ENCODE results near the gene ALOX12. TPM values are rescaled to one million over a fixed set of nuclear protein-coding genes. Genes with fewer than 3 reads are reported as not detected.

Gene ALOX12
- total RNA-seq, 1 donor, result not detected

DNA sequence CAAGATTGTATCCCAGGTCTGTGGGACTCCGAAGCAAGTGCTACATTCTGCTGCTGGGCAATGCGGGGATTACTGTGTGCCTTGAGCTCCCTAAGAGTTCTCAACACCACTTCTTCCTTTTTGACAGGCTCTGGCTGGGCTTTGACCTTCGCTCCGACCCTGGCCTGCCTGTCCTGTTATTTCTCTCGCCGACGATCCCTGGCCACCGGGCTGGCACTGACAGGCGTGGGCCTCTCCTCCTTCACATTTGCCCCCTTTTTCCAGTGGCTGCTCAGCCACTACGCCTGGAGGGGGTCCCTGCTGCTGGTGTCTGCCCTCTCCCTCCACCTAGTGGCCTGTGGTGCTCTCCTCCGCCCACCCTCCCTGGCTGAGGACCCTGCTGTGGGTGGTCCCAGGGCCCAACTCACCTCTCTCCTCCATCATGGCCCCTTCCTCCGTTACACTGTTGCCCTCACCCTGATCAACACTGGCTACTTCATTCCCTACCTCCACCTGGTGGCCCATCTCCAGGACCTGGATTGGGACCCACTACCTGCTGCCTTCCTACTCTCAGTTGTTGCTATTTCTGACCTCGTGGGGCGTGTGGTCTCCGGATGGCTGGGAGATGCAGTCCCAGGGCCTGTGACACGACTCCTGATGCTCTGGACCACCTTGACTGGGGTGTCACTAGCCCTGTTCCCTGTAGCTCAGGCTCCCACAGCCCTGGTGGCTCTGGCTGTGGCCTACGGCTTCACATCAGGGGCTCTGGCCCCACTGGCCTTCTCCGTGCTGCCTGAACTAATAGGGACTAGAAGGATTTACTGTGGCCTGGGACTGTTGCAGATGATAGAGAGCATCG is 42.4 kb downstream of the ALOX12 start:
- Histone ChIP-seq H3K27me3 (ENCODE audit: insufficient read depth, low read length) (peaks cover 13% of the 10 kb centered on the region), H3K9me3 (ENCODE audit: low read depth, low read length) (no peaks in the 10 kb centered on the region), H3K4me1 (ENCODE audit: insufficient read depth, low read length) (peaks cover 13% of the 10 kb centered on the region), H2AFZ (ENCODE audit: low read length) (no peak overlapping the region), H4K20me1 (ENCODE audit: insufficient read depth, low read length) (no peaks in the 10 kb centered on the region), H3K4me3 (ENCODE audit: insufficient read depth, low read length) (no peak overlapping the region), H3K27ac (ENCODE audit: low read depth, low read length) (no peak overlapping the region), H3K4me2 (ENCODE audit: insufficient read depth, low read length) (no peak overlapping the region), H3K36me3 (ENCODE audit: insufficient read depth, low read length) (no peaks in the 10 kb centered on the region), H3K79me2 (ENCODE audit: insufficient read depth, low read length) (no peaks in the 10 kb centered on the region)
- TF ChIP-seq, protein P1, sequence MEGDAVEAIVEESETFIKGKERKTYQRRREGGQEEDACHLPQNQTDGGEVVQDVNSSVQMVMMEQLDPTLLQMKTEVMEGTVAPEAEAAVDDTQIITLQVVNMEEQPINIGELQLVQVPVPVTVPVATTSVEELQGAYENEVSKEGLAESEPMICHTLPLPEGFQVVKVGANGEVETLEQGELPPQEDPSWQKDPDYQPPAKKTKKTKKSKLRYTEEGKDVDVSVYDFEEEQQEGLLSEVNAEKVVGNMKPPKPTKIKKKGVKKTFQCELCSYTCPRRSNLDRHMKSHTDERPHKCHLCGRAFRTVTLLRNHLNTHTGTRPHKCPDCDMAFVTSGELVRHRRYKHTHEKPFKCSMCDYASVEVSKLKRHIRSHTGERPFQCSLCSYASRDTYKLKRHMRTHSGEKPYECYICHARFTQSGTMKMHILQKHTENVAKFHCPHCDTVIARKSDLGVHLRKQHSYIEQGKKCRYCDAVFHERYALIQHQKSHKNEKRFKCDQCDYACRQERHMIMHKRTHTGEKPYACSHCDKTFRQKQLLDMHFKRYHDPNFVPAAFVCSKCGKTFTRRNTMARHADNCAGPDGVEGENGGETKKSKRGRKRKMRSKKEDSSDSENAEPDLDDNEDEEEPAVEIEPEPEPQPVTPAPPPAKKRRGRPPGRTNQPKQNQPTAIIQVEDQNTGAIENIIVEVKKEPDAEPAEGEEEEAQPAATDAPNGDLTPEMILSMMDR (IDR thresholded peaks at IDR 0.05; ENCODE audit: extremely low read depth, low read depth, low read length), result no peak
- DNase-seq (ENCODE audit: insufficient read length, low spot score, missing footprints), result peak; percentile 73

DNA sequence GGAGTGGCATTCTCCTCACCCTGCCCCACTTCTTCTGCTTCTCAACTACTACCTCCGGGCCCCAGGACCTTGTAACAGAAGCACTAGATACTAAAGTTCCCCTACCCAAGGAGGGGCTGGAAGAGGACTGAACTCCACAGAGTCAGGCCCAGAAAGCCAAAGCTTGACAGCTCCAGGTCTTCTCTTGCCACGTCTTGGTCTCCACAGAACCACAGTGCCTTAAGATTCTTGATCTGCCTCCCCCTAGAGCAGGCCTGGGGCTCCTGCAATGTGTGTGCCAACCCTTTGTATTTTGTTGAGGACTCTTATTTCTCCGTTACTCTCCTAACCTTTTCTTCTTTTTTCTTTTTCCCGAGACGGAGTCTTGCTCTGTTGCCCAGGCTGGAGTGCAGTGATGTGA is 44.0 kb downstream of the ALOX12 start:
- H3K4me2 ChIP-seq (ENCODE audit: insufficient read depth, low read length), result no peak overlapping the region
- peaks cover 27% of the 10 kb centered on the region for H3K27me3 ChIP-seq (ENCODE audit: insufficient read depth, low read length)
- H3K36me3 ChIP-seq (ENCODE audit: insufficient read depth, low read length), result no peaks in the 10 kb centered on the region
- H3K9me3 ChIP-seq (ENCODE audit: low read depth, low read length), result no peaks in the 10 kb centered on the region
- peaks cover 21% of the 10 kb centered on the region for H3K4me1 ChIP-seq (ENCODE audit: insufficient read depth, low read length)
- no peak overlapping the region for H2AFZ ChIP-seq (ENCODE audit: low read length)
- no peak overlapping the region for H3K4me3 ChIP-seq (ENCODE audit: insufficient read depth, low read length)
- H4K20me1 ChIP-seq (ENCODE audit: insufficient read depth, low read length), result no peaks in the 10 kb centered on the region
- no peaks in the 10 kb centered on the region for H3K79me2 ChIP-seq (ENCODE audit: insufficient read depth, low read length)
- H3K27ac ChIP-seq (ENCODE audit: low read depth, low read length), result no peak overlapping the region
- peak; percentile 66 for DNase-seq (ENCODE audit: insufficient read length, low spot score, missing footprints)
- TF ChIP-seq, protein P1 (IDR thresholded peaks at IDR 0.05; ENCODE audit: extremely low read depth, low read depth, low read length), result no peak

DNA sequence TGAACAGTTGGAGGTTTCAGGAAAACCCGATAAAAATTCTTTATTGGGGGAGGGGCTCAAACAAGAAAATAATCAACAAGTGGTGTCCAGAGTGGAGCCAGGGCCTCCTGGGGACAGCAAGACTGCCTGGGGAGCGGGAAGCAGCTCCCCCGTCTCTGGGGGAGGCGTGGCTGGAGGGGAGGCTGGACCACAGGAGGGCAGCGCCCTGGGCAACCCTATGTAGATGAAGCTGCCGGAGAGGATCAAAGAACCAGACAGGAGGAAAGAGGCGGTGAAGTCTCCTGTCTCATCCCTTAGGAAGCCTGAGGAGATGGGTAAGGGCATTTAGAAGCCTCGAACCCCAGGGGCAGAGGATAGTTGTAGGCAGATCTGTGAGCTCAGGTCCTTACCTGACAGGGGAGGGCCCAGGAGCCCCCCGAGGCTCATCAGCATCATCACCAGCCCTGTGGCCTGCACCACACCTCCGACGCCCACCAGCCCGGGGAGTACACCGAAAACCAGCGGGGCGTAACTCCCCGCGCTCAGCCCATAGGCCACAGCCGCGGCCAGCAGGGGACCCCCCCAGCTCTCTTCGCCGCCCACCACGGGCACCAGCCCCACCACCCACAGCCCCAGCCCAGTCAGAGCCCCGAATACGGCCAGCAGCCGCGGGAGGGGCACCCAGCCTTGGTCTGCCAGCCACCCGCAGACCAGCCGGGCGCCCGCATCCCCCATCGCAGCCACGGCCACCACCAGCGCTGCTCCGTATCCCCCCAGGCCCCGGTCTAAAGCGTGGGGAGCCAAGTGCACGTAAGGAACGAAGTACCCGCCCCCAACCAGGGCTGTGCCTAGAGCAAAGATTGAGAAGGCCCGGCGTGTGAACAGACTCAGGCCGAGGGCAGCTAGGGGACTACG is 46.0 kb downstream of the ALOX12 start:
- H3K27me3 ChIP-seq (ENCODE audit: insufficient read depth, low read length), result peaks cover 38% of the 10 kb centered on the region
- no peak overlapping the region for H2AFZ ChIP-seq (ENCODE audit: low read length)
- H3K79me2 ChIP-seq (ENCODE audit: insufficient read depth, low read length), result no peaks in the 10 kb centered on the region
- no peak overlapping the region for H3K4me2 ChIP-seq (ENCODE audit: insufficient read depth, low read length)
- TF ChIP-seq, protein P1 (IDR thresholded peaks at IDR 0.05; ENCODE audit: extremely low read depth, low read depth, low read length), result no peak
- no peaks in the 10 kb centered on the region for H3K9me3 ChIP-seq (ENCODE audit: low read depth, low read length)
- DNase-seq (ENCODE audit: insufficient read length, low spot score, missing footprints), result peak; percentile 67
- H3K4me3 ChIP-seq (ENCODE audit: insufficient read depth, low read length), result no peak overlapping the region
- H3K4me1 ChIP-seq (ENCODE audit: insufficient read depth, low read length), result peaks cover 11% of the 10 kb centered on the region
- no peaks in the 10 kb centered on the region for H4K20me1 ChIP-seq (ENCODE audit: insufficient read depth, low read length)
- no peak overlapping the region for H3K27ac ChIP-seq (ENCODE audit: low read depth, low read length)
- no peaks in the 10 kb centered on the region for H3K36me3 ChIP-seq (ENCODE audit: insufficient read depth, low read length)
